Subcutaneous adipose tissue (tissue), 4 donors: ENCODE data around the gene SS18L1. TPM values are rescaled to one million over a fixed set of nuclear protein-coding genes. Genes with fewer than 3 reads are reported as not detected.

Experiments used
- CTCF ChIP-seq: fragments of 450-650 bp; IDR thresholded peaks from one replicate; pipeline ENCODE4 v1.5.1; 2016; ENCODE audit warnings: low read depth, mild to moderate bottlenecking, control low read depth, antibody characterized with exemption, moderate library complexity
- total RNA-seq, 4 donors: library from RNA; depleted of rRNA; stranded (reverse); fragments of >200 nt; gene quantifications; one replicate each; pipeline ENCODE4 v1.1.0, GENCODE V29; 2016

SS18L1 gene
- total RNA-seq, 4 donors from 2014 or later = 10.3 to 18.3 (median 12.9) TPM

GRCh38 chr20:62214067-62214466 is 70.5 kb downstream of the SS18L1 start:
- TF ChIP-seq CTCF = no peak

- TF ChIP-seq CTCF = no peak
Observed at GRCh38 chr20:62215020-62215990, 71.7 kb downstream of the SS18L1 start.

GRCh38 chr20:62215991-62216635 is 72.5 kb downstream of the SS18L1 start:
- no peak for TF ChIP-seq CTCF

- TF ChIP-seq CTCF = no peak
Observed at GRCh38 chr20:62216636-62217566, 73.3 kb downstream of the SS18L1 start.

- TF ChIP-seq CTCF = no peak
Observed at GRCh38 chr20:62217913-62218773, 74.6 kb downstream of the SS18L1 start.

- no peak for TF ChIP-seq CTCF
Observed at GRCh38 chr20:62219101-62219991, 75.8 kb downstream of the SS18L1 start.
